ENCODE results near the gene SKIC3. TPM values are rescaled to one million over a fixed set of nuclear protein-coding genes. Genes with fewer than 3 reads are reported as not detected.

Gene SKIC3
- total RNA-seq, 4 donors from 2014 or later: 47.8 to 84.2 (median 64.2) TPM

- TF ChIP-seq, protein P1, sequence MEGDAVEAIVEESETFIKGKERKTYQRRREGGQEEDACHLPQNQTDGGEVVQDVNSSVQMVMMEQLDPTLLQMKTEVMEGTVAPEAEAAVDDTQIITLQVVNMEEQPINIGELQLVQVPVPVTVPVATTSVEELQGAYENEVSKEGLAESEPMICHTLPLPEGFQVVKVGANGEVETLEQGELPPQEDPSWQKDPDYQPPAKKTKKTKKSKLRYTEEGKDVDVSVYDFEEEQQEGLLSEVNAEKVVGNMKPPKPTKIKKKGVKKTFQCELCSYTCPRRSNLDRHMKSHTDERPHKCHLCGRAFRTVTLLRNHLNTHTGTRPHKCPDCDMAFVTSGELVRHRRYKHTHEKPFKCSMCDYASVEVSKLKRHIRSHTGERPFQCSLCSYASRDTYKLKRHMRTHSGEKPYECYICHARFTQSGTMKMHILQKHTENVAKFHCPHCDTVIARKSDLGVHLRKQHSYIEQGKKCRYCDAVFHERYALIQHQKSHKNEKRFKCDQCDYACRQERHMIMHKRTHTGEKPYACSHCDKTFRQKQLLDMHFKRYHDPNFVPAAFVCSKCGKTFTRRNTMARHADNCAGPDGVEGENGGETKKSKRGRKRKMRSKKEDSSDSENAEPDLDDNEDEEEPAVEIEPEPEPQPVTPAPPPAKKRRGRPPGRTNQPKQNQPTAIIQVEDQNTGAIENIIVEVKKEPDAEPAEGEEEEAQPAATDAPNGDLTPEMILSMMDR (IDR thresholded peaks at IDR 0.05): no peak
- no peak for TF ChIP-seq POLR2A (IDR thresholded peaks at IDR 0.05)
- no peaks in the 10 kb centered on the region for H3K4me1 ChIP-seq
- DNase-seq: no peak
- H3K4me3 ChIP-seq: no peak overlapping the region
- no peak overlapping the region for H3K27ac ChIP-seq
- H3K9me3 ChIP-seq: no peaks in the 10 kb centered on the region
- H3K36me3 ChIP-seq: peaks cover 0 to 53% (median 0%) of the 10 kb centered on the region in 3 donors
- no peaks in the 10 kb centered on the region for H3K27me3 ChIP-seq
Observed at GRCh38 chr5:95531491-95531890, 23.3 kb downstream of the SKIC3 start.

GRCh38 chr5:95530416-95530815 lies 24.4 kb downstream of the SKIC3 start:
- Histone ChIP-seq H3K27me3 (no peaks in the 10 kb centered on the region), H3K27ac (no peak overlapping the region), H3K4me3 (no peak overlapping the region), H3K9me3 (no peaks in the 10 kb centered on the region), H3K36me3 (peaks cover 0 to 48% (median 0%) of the 10 kb centered on the region in 3 donors), H3K4me1 (no peaks in the 10 kb centered on the region)
- no peak for DNase-seq
- TF ChIP-seq POLR2A (IDR thresholded peaks at IDR 0.05): no peak
- TF ChIP-seq, protein P1 (IDR thresholded peaks at IDR 0.05): no peak

DNA sequence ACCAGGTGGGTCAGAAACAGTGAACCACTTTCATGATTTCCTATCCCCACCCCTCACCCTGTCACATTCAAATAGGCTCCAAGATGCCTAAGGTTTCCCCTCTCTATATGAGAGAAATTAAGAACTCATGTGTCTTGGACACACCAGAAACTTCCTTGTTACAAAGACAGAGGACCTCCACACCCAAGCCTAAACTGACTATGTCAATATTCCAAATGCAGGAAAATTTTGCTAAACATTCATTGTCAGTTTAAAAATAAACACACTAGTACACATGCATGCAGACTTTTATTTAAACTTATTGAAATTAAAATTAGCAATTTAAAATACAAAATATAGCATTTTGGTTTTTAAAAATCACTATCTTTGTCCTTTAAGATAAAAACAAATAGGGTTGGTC lies 26.2 kb downstream of the SKIC3 start:
- no peaks in the 10 kb centered on the region for H3K27me3 ChIP-seq

DNA sequence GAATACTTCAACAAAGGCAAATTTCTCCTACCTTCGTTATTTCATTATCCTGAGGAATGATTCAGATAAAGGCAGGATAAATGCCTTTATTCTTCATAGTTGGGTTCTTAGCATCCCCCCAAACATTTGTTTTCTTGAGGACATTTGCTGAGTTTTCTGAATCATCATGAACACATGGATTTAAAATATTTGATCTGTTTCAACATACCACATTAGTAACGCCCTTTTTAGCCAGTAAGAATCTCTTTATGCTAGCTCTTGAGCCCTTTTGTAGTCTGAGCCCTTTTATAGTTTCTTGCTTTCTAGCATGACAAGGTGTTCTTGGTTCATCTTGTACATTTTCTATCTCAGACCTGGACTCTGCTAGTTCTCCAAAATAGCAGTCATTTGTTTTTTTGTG lies 27.9 kb downstream of the SKIC3 start:
- no peak for DNase-seq
- Histone ChIP-seq H3K27ac (no peak overlapping the region), H3K9me3 (no peaks in the 10 kb centered on the region), H3K4me1 (no peaks in the 10 kb centered on the region), H3K36me3 (peaks cover 0 to 75% (median 0%) of the 10 kb centered on the region in 3 donors), H3K4me3 (no peak overlapping the region), H3K27me3 (no peaks in the 10 kb centered on the region)
- TF ChIP-seq POLR2A (IDR thresholded peaks at IDR 0.05): no peak
- TF ChIP-seq, protein P1 (IDR thresholded peaks at IDR 0.05): no peak

More for the DNA sequence above, 26.2 kb downstream of the SKIC3 start:
- Histone ChIP-seq H3K9me3 (no peaks in the 10 kb centered on the region), H3K4me3 (no peak overlapping the region), H3K4me1 (no peaks in the 10 kb centered on the region), H3K27ac (no peak overlapping the region), H3K36me3 (peaks cover 0 to 66% (median 0%) of the 10 kb centered on the region in 3 donors)
- no peak for TF ChIP-seq POLR2A (IDR thresholded peaks at IDR 0.05)
- no peak for DNase-seq

GRCh38 chr5:95524423-95524822 lies 30.4 kb downstream of the SKIC3 start:
- no peak overlapping the region for H3K27ac ChIP-seq
- H3K9me3 ChIP-seq: no peaks in the 10 kb centered on the region
- TF ChIP-seq, protein P1 (IDR thresholded peaks at IDR 0.05): no peak
- no peak for TF ChIP-seq POLR2A (IDR thresholded peaks at IDR 0.05)
- H3K27me3 ChIP-seq: no peaks in the 10 kb centered on the region
- H3K4me3 ChIP-seq: no peak overlapping the region
- H3K4me1 ChIP-seq: no peaks in the 10 kb centered on the region
- no peak for DNase-seq
- H3K36me3 ChIP-seq: peaks cover 0 to 71% (median 0%) of the 10 kb centered on the region in 3 donors

DNA sequence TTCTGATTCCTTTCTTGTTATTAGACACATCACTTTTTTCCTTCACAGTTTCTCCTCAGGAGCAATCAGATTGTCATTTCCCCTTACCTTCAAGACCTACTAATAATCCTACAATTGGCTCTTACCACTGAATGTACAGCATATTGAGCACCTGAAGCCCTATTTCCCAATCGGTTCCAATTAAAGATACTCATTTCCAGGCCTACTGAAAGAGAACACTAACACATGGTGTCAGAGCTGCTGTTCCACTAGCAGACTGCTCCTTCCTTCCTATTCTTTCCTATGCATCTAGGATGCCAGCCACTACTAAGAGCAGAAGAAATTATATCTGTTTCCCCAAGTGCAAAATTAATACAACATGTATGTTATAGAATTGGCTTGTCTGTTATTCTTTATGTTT lies 34.6 kb downstream of the SKIC3 start:
- DNase-seq: no peak
- Histone ChIP-seq H3K27ac (no peak overlapping the region), H3K9me3 (no peaks in the 10 kb centered on the region), H3K4me3 (no peak overlapping the region), H3K36me3 (peaks cover 0 to 73% (median 0%) of the 10 kb centered on the region in 3 donors), H3K4me1 (no peaks in the 10 kb centered on the region), H3K27me3 (no peaks in the 10 kb centered on the region)
- TF ChIP-seq, protein P1 (IDR thresholded peaks at IDR 0.05): no peak
- no peak for TF ChIP-seq POLR2A (IDR thresholded peaks at IDR 0.05)
